GM19468 (cell line): Measurements from ENCODE around the gene GPC2.
"Not testable (repeated sequence)": the region's sequence is repeated elsewhere in the genome, so short reads cannot be mapped to it uniquely, and the experiment has no call there.

Experiments used
- ATAC-seq: cut with Tn5 transposase; IDR thresholded peaks from one replicate; pipeline ENCODE4 v1.9.1; 2021; ENCODE audit warnings: mild to moderate bottlenecking, moderate library complexity, moderate number of reproducible peaks; ENCODE audit not compliant: unreplicated experiment; ENCODE audit errors: extremely low read depth

GPC2 gene

GRCh38 chr7:100177045-100178001 is at the start of gene GPC2, which contains the start of gene STAG3:
Gene GPC2 (minus strand): TSS chr7:100177381. CDS start chr7:100177199, 182 bp downstream.
Gene STAG3 (plus strand): TSS chr7:100177918. CDS start chr7:100180557, 2,639 bp downstream.
- ATAC-seq: peak; percentile 78

- not testable (repeated sequence) for ATAC-seq
Observed at GRCh38 chr7:100224891-100225290, 47.7 kb upstream of the GPC2 start.

GRCh38 chr7:100223376-100223927 is 46.3 kb upstream of the GPC2 start:
- not testable (repeated sequence) for ATAC-seq

- ATAC-seq: no peak
Observed at GRCh38 chr7:100222445-100223132, 45.4 kb upstream of the GPC2 start.

- ATAC-seq: no peak
Observed at GRCh38 chr7:100221767-100222444, 44.7 kb upstream of the GPC2 start.

- ATAC-seq: no peak
Observed at GRCh38 chr7:100221231-100221718, 44.1 kb upstream of the GPC2 start.

- no peak for ATAC-seq
Observed at GRCh38 chr7:100220586-100221230, 43.5 kb upstream of the GPC2 start.

GRCh38 chr7:100219801-100220585 is 42.8 kb upstream of the GPC2 start, which contains the start of gene PVRIG:
Gene PVRIG (plus strand): TSS chr7:100219949. CDS start chr7:100219971, 22 bp downstream.
- not testable (repeated sequence) for ATAC-seq

GRCh38 chr7:100219271-100219737 is 42.1 kb upstream of the GPC2 start:
- no peak for ATAC-seq

GRCh38 chr7:100217934-100218333 is 40.8 kb upstream of the GPC2 start:
- peak; percentile 13 for ATAC-seq

- no peak for ATAC-seq
Observed at GRCh38 chr7:100215895-100216294, 38.7 kb upstream of the GPC2 start.

- ATAC-seq: not testable (repeated sequence)
Observed at GRCh38 chr7:100214356-100214755, 37.2 kb upstream of the GPC2 start.

- ATAC-seq: no peak
Observed at GRCh38 chr7:100213672-100214071, 36.5 kb upstream of the GPC2 start.

GRCh38 chr7:100212631-100213286 is 35.6 kb upstream of the GPC2 start:
- no peak for ATAC-seq

- no peak for ATAC-seq
Observed at GRCh38 chr7:100211342-100211780, 34.2 kb upstream of the GPC2 start.

- ATAC-seq: no peak
Observed at GRCh38 chr7:100210805-100211204, 33.6 kb upstream of the GPC2 start.

GRCh38 chr7:100209493-100209892 is 32.3 kb upstream of the GPC2 start:
- ATAC-seq: no peak

- peak; percentile 67 for ATAC-seq
Observed at GRCh38 chr7:100208911-100209408, 31.8 kb upstream of the GPC2 start.
